Measurements from ENCODE around the gene CALCOCO1. TPM values are rescaled to one million over a fixed set of nuclear protein-coding genes. Genes with fewer than 3 reads are reported as not detected.

Gene CALCOCO1
- total and polyA plus RNA-seq, 7 donors = 24.0 to 322 (median 232) TPM

DNA sequence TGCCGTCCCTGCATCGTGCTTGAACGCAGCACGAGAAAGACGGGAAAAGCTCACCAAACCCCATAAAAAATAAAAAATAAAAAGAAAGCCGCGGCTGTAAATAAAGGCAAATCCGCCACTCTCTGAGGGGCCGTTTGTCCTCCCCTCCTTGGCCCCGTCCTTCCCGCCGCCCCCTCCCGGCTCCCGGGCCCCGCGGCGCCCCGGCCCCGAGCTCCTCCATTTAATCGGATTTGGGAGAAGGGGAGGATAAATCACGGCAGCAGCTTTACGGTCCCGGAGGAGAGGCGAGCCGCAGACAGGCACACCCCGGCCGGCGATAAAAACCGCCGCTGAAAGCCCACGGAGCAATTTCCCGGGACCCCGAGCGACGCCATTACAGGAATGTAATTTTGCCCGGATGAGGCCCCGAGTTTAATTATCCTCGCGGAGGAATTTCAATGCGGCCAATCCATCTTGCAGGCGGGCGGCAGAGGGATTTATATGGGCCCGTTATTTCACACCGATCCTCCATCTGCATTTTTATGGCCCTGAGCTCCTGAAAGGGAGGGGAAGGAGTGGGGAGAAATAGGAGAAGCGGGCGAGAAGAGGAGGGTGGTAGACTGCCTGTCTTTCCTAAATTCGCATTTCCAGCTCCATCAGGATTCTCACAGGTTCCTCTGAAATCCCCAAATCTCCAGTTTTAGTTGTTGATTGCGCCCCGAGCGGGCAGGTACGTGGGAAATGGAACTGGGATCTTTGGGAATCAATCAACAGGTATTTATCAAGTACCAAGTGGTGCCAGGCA lies 50.0 kb downstream of the CALCOCO1 start:
- H3K27me3 ChIP-seq = no peaks in the 10 kb centered on the region
- intact Hi-C loops (cut with DNase I) = no loop called here
- peak overlapping the region; percentile 91 to 97 (median 94) for H3K27ac ChIP-seq
- peaks cover 0 to 37% (median 32%) of the 10 kb centered on the region in 4 donors for H3K4me1 ChIP-seq
- WGBS, 2 donors = 6 to 10% methylated on average over 51 of the region's 51 CpGs
- TF ChIP-seq POLR2AphosphoS5 (IDR thresholded peaks at IDR 0.05) (peak in 1 of 4 donors; percentile 17), EP300 (IDR thresholded peaks at IDR 0.05) (no peak)
- H3K36me3 ChIP-seq = peaks cover under 1 to 17% (median 5%) of the 10 kb centered on the region in 4 donors
- H3K4me3 ChIP-seq = peak overlapping the region; percentile 28 to 82 (median 76)
- H3K9me3 ChIP-seq = no peaks in the 10 kb centered on the region
- peak; percentile 70 for DNase-seq

DNA sequence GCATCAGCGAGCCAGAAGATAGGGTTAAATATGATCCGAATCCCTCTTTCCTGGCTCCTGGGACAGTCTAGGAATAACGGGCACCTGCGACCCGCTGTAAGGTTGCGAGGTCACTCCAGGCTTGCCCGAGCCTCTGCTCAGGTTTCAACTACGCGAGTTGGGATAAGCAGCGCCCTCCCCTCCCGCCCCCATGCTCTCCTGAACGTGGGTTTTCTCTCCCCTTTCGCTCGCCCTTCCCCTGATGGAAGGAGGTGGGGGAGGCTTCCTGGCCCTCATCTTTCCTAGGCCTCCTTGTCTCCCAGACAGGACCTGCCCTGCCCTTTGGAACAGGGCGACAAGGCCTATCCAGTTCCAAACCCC lies 50.6 kb downstream of the CALCOCO1 start:
- DNase-seq = peak; percentile 78
- Histone ChIP-seq H3K4me1 (peaks cover 0 to 37% (median 32%) of the 10 kb centered on the region in 4 donors), H3K4me3 (peak overlapping the region; percentile 28 to 82 (median 76)), H3K27me3 (no peaks in the 10 kb centered on the region), H3K27ac (peak overlapping the region; percentile 91 to 97 (median 94)), H3K9me3 (no peaks in the 10 kb centered on the region), H3K36me3 (peaks cover 5 to 23% (median 9%) of the 10 kb centered on the region in 4 donors)
- intact Hi-C loops (cut with DNase I) = loop anchor here (1.0 kb wide), 2 partner anchors 50 to 133 kb away; partner anchors contain the start of gene ATF7
- WGBS, 2 donors = 3 to 6% methylated on average over 15 of the region's 15 CpGs
- TF ChIP-seq POLR2AphosphoS5 (IDR thresholded peaks at IDR 0.05) (no peak), POLR2A (IDR thresholded peaks at IDR 0.05) (no peak), EP300 (IDR thresholded peaks at IDR 0.05) (no peak)
- TF ChIP-seq, protein P1, sequence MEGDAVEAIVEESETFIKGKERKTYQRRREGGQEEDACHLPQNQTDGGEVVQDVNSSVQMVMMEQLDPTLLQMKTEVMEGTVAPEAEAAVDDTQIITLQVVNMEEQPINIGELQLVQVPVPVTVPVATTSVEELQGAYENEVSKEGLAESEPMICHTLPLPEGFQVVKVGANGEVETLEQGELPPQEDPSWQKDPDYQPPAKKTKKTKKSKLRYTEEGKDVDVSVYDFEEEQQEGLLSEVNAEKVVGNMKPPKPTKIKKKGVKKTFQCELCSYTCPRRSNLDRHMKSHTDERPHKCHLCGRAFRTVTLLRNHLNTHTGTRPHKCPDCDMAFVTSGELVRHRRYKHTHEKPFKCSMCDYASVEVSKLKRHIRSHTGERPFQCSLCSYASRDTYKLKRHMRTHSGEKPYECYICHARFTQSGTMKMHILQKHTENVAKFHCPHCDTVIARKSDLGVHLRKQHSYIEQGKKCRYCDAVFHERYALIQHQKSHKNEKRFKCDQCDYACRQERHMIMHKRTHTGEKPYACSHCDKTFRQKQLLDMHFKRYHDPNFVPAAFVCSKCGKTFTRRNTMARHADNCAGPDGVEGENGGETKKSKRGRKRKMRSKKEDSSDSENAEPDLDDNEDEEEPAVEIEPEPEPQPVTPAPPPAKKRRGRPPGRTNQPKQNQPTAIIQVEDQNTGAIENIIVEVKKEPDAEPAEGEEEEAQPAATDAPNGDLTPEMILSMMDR (IDR thresholded peaks at IDR 0.05) = no peak

DNA sequence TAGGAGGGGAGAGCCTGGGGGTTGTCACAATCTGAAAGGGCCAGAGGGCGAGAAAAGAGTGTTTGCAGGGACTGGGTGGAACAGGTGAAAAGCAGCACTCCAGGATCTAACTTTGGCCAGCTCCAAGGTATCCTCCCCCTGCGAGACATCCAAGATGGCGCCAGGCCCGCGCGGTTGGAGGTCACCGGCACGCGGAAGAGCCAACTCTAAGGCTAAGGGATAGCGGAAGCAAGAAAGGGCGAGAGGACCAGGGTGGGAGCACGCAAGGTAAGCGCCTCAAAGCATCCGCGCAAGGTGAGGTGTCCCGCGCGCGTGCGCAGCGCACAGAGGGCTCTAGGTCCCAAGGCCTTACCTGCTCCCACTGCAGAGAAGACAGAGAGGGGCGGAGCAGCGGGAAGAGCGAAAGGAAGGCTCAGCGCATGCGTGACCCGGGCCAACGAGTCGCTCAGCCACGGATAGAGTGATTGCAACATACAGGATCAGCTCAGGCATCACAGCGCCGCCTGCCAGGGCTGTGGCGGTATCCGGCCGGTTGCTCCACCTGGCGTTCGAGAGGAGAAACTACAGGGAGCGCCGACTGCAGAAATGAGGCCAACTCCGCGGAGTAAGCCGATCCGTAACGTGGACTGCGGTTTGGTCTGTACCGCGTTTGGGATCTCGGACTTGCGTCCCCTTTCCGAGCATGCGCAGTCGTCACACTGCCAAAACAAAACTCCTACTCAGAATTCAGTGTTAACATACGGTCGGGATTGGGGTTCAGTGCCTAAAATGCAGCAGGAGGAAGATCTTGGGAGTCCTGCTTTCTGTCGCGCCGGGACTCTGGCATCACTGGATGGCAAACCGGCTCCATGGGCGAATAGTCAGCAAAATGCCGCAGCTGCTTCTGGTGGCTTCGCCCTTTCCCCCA lies 51.3 kb downstream of the CALCOCO1 start, which contains the start of gene ATP5MC2:
ATP5MC2 (minus strand) TSS at position 383 of the 907 bp plus-strand sequence. CDS start 3,469 bp downstream, outside the sequence.
- TF ChIP-seq EP300 (IDR thresholded peaks at IDR 0.05) (peak in 1 of 4 donors; percentile 1), POLR2A (IDR thresholded peaks at IDR 0.05) (peak; percentile 37 to 57), POLR2AphosphoS5 (IDR thresholded peaks at IDR 0.05) (peak; percentile 66 to 82 (median 80))
- TF ChIP-seq, protein P1 (IDR thresholded peaks at IDR 0.05) = peak; percentile 95 to 100 (median 100)
- H3K36me3 ChIP-seq = peaks cover 5 to 30% (median 15%) of the 10 kb centered on the region in 4 donors
- H3K4me3 ChIP-seq = peak within 1 kb of the TSS; percentile 68 to 82 (median 76)
- no peaks in the 10 kb centered on the region for H3K27me3 ChIP-seq
- DNase-seq = peak; percentile 99
- no peaks in the 10 kb centered on the region for H3K9me3 ChIP-seq
- H3K4me1 ChIP-seq = peaks cover 0 to 43% (median 35%) of the 10 kb centered on the region in 4 donors
- H3K27ac ChIP-seq = peak within 1 kb of the TSS; percentile 91 to 97 (median 94)
- intact Hi-C loops (cut with DNase I) = loop anchor here (1.0 kb wide), 2 partner anchors 50 to 133 kb away; partner anchors contain the start of gene ATF7
- WGBS, 2 donors = 0 to 1% methylated on average over 61 of the region's 61 CpGs

DNA sequence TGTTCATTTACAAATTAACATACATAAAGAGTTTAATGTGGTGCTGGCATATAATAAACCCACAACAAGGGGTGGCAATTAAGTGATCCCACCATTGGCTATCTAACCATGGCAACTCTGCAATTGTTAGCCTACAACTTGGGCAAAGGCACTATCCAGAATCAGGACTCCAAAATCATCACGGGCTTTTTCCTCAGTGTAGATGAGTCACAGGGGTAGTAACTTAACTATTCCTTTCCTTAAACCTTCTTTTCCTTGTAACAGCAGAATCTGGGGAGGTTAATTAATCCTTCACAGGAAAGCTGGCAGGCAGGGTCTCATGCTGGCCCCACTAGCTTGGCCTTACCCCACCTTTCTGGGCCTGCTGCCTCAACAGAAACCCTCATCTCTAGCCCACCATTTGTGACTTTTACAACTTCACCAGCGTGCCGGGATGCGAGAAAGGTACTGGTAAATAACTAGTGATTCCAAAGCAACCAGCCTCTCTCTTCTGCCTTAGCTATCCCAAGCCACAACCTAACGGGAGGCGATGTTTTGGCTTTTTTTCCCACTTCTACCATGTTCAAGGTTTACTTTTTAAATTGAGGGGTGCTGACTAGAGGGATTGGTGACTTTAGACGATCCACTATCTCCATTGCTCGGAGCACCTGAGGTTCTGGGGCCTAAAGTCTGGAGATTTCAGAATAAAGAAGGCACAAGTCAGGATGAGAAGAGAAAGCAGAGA lies 52.1 kb downstream of the CALCOCO1 start:
- H3K27ac ChIP-seq = peak overlapping the region; percentile 91 to 97 (median 94)
- TF ChIP-seq POLR2AphosphoS5 (IDR thresholded peaks at IDR 0.05) = no peak
- 12 to 44% methylated on average over 8 of the region's 8 CpGs for WGBS, 2 donors
- peaks cover 0 to 43% (median 37%) of the 10 kb centered on the region in 4 donors for H3K4me1 ChIP-seq
- H3K9me3 ChIP-seq = no peaks in the 10 kb centered on the region
- intact Hi-C loops (cut with DNase I) = no loop called here
- no peak for DNase-seq
- no peaks in the 10 kb centered on the region for H3K27me3 ChIP-seq
- H3K4me3 ChIP-seq = peak overlapping the region; percentile 68 to 82 (median 76)
- H3K36me3 ChIP-seq = peaks cover 5 to 38% (median 19%) of the 10 kb centered on the region in 4 donors

DNA sequence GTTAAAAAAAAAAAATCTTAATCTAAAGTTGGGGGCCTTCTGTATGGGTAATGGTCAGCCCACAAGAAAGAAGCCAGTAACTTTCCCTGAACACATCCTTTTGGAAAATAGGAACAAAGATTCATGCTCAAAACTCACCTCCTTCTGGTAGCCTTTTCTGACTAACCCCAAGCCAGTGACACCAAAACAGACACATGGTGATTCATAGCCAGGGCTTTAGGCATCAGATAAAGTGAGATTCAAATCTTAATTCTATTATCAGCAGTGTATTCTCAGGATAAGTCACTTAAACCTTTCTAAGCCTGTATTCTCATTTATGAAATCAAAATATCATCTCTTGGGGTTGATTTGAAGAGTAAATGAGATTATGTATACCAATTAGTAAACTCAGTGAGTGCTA lies 56.3 kb downstream of the CALCOCO1 start:
- H3K36me3 ChIP-seq = peaks cover 25 to 77% (median 43%) of the 10 kb centered on the region in 4 donors
- H3K27ac ChIP-seq = no peak overlapping the region
- no peak overlapping the region for H3K4me3 ChIP-seq
- H3K9me3 ChIP-seq = no peaks in the 10 kb centered on the region
- TF ChIP-seq EP300 (IDR thresholded peaks at IDR 0.05) (no peak), POLR2A (IDR thresholded peaks at IDR 0.05) (no peak)
- TF ChIP-seq, protein P1 (IDR thresholded peaks at IDR 0.05) = no peak
- no peak for DNase-seq
- intact Hi-C loops (cut with DNase I) = no loop called here
- no peaks in the 10 kb centered on the region for H3K27me3 ChIP-seq
- peaks cover 0 to 36% (median 18%) of the 10 kb centered on the region in 4 donors for H3K4me1 ChIP-seq

Data from sigmoid colon (tissue), 7 donors.